MM.1S (cell line): ENCODE results near the gene SYMPK.

Experiments
- CTCF ChIP-seq: fragments of 300-600 bp; sonication (generic); IDR thresholded peaks from 2 replicates; pipeline ENCODE4 v1.5.1; 2016; ENCODE audit warnings: antibody characterized with exemption, low read length, mixed read lengths
- EZH2 ChIP-seq: fragments of 300-600 bp; sonication (generic); optimal IDR thresholded peaks from 2 replicates; pipeline ENCODE3; 2017; ENCODE audit warnings: low read depth, mild to moderate bottlenecking, antibody characterized with exemption, low read length, mixed read lengths
- EZH2phosphoT487 ChIP-seq: fragments of 300-600 bp; sonication (generic); IDR thresholded peaks from 2 replicates; pipeline ENCODE4 v1.6.1; 2018; ENCODE audit warnings: antibody characterized with exemption, low read length

- no peak for TF ChIP-seq CTCF
- TF ChIP-seq EZH2: no peak
- no peak for TF ChIP-seq EZH2phosphoT487
Measured at GRCh38 chr19:45876161-45876410, 13.1 kb upstream of the SYMPK start.
